KOPT-K1 (cell line): ENCODE data around the gene COL6A1.

Experiments used
- H3K27ac ChIP-seq: fragments of 200-600 bp; sonication (generic); 2 replicates; pipeline ENCODE4 v1.5.1; 2016; ENCODE audit warnings: antibody characterized with exemption, mild to moderate bottlenecking, low read depth, low read length; ENCODE audit not compliant: poor library complexity, severe bottlenecking
- H3K36me3 ChIP-seq: fragments of 200-600 bp; sonication (generic); 2 replicates; pipeline ENCODE4 v1.5.1; 2017; ENCODE audit warnings: antibody characterized with exemption, mild to moderate bottlenecking, low read length, moderate library complexity; ENCODE audit not compliant: insufficient read depth
- H3K9me3 ChIP-seq: fragments of 200-600 bp; sonication (generic); 2 replicates; pipeline ENCODE4 v1.5.1; 2017; ENCODE audit warnings: antibody characterized with exemption, low read length, mild to moderate bottlenecking; ENCODE audit not compliant: insufficient read depth, poor library complexity, severe bottlenecking

The COL6A1 gene

GRCh38 chr21:45982092-45982757 is 655 bp downstream of the COL6A1 start:
- no peaks in the 10 kb centered on the region for H3K9me3 ChIP-seq
- no peak overlapping the region for H3K27ac ChIP-seq

GRCh38 chr21:45982758-45983648 is 1.4 kb downstream of the COL6A1 start:
- Histone ChIP-seq H3K27ac (no peak overlapping the region), H3K36me3 (no peaks in the 10 kb centered on the region), H3K9me3 (no peaks in the 10 kb centered on the region)

More at GRCh38 chr21:45982092-45982757, 655 bp downstream of the COL6A1 start:
- H3K36me3 ChIP-seq, result no peaks in the 10 kb centered on the region

- Histone ChIP-seq H3K27ac (no peak overlapping the region), H3K9me3 (no peaks in the 10 kb centered on the region), H3K36me3 (no peaks in the 10 kb centered on the region)
These were observed 2.0 kb downstream of the COL6A1 start for GRCh38 chr21:45983649-45983965.

- Histone ChIP-seq H3K27ac (no peak overlapping the region), H3K36me3 (no peaks in the 10 kb centered on the region), H3K9me3 (no peaks in the 10 kb centered on the region)
These were observed 2.5 kb downstream of the COL6A1 start for GRCh38 chr21:45983981-45984551.

GRCh38 chr21:45984584-45985095 is 3.1 kb downstream of the COL6A1 start:
- no peaks in the 10 kb centered on the region for H3K36me3 ChIP-seq
- no peaks in the 10 kb centered on the region for H3K9me3 ChIP-seq
- no peak overlapping the region for H3K27ac ChIP-seq

GRCh38 chr21:45985471-45986315 is 4.1 kb downstream of the COL6A1 start:
- Histone ChIP-seq H3K27ac (no peak overlapping the region), H3K36me3 (no peaks in the 10 kb centered on the region), H3K9me3 (no peaks in the 10 kb centered on the region)

- Histone ChIP-seq H3K27ac (no peak overlapping the region), H3K9me3 (no peaks in the 10 kb centered on the region), H3K36me3 (no peaks in the 10 kb centered on the region)
These were observed 4.9 kb downstream of the COL6A1 start for GRCh38 chr21:45986316-45987051.

- no peak overlapping the region for H3K27ac ChIP-seq
- no peaks in the 10 kb centered on the region for H3K9me3 ChIP-seq
- H3K36me3 ChIP-seq, result no peaks in the 10 kb centered on the region
These were observed 5.6 kb downstream of the COL6A1 start for GRCh38 chr21:45987121-45987711.

GRCh38 chr21:45988366-45989347 is 7.1 kb downstream of the COL6A1 start:
- Histone ChIP-seq H3K9me3 (no peaks in the 10 kb centered on the region), H3K27ac (no peak overlapping the region), H3K36me3 (no peaks in the 10 kb centered on the region)

GRCh38 chr21:45989355-45990048 is 7.9 kb downstream of the COL6A1 start:
- no peak overlapping the region for H3K27ac ChIP-seq
- H3K36me3 ChIP-seq, result no peaks in the 10 kb centered on the region

GRCh38 chr21:45990049-45990711 is 8.6 kb downstream of the COL6A1 start:
- H3K9me3 ChIP-seq, result no peaks in the 10 kb centered on the region
- no peak overlapping the region for H3K27ac ChIP-seq
- H3K36me3 ChIP-seq, result no peaks in the 10 kb centered on the region

More at GRCh38 chr21:45989355-45990048, 7.9 kb downstream of the COL6A1 start:
- no peaks in the 10 kb centered on the region for H3K9me3 ChIP-seq
